LNCAP (cell line): ENCODE measurements around the gene PTPRM.

Experiments
- CTCF ChIP-seq: fragments of 450-650 bp; IDR thresholded peaks from 2 replicates; pipeline ENCODE4 v1.5.1; 2017; ENCODE audit warnings: mild to moderate bottlenecking

PTPRM gene

GRCh38 chr18:8359076-8359475, 792.0 kb downstream of the PTPRM start:
- no peak for TF ChIP-seq CTCF

- TF ChIP-seq CTCF = no peak
Observed at GRCh38 chr18:8359481-8359880, 792.4 kb downstream of the PTPRM start.

GRCh38 chr18:8361941-8362471, 794.9 kb downstream of the PTPRM start:
- TF ChIP-seq CTCF = no peak

GRCh38 chr18:8362863-8363262, 795.7 kb downstream of the PTPRM start:
- TF ChIP-seq CTCF = no peak

GRCh38 chr18:8364385-8364784, 797.3 kb downstream of the PTPRM start:
- TF ChIP-seq CTCF = no peak

- TF ChIP-seq CTCF = no peak
Observed at GRCh38 chr18:8365006-8365405, 797.9 kb downstream of the PTPRM start.

- no peak for TF ChIP-seq CTCF
Observed at GRCh38 chr18:8365528-8365927, 798.4 kb downstream of the PTPRM start.

- TF ChIP-seq CTCF = no peak
Observed at GRCh38 chr18:8366070-8366469, 799.0 kb downstream of the PTPRM start.
